ENCODE measurements around the gene ARPC5. TPM values are rescaled to one million over a fixed set of nuclear protein-coding genes. Genes with fewer than 3 reads are reported as not detected.

ARPC5 gene
- total and polyA plus RNA-seq, 2 of the 8 experiments (the other 6 are each of a cell fraction or from before 2014, with no cell fraction given) = 24.0 to 60.8 TPM

GRCh38 chr1:183604038-183604808 is 31.4 kb downstream of the ARPC5 start (continued):
- no peak for TF ChIP-seq GABPA (IDR thresholded peaks at IDR 0.05; ENCODE audit: borderline replicate concordance, insufficient read depth, low read length)
